Suprapubic skin (tissue), 4 donors: ENCODE data around the gene BRD9. TPM values are rescaled to one million over a fixed set of nuclear protein-coding genes. Genes with fewer than 3 reads are reported as not detected.

ENCODE experiments used
- DNase-seq, 2 donors: peaks; one replicate each; pipeline ENCODE4 v3.0.0-alpha.2; 2019; ENCODE audit warnings: low spot score in 2 of 2
- H3K27ac ChIP-seq: fragments of 200-600 bp; sonication (generic); one replicate; pipeline ENCODE4 v1.5.1; 2019
- H3K27me3 ChIP-seq: fragments of 200-600 bp; sonication (generic); one replicate; pipeline ENCODE4 v1.5.1; 2019
- H3K36me3 ChIP-seq: fragments of 200-600 bp; sonication (generic); one replicate; pipeline ENCODE4 v1.5.1; 2019
- H3K4me1 ChIP-seq: fragments of 200-600 bp; sonication (generic); one replicate; pipeline ENCODE4 v1.5.1; 2019
- H3K4me3 ChIP-seq: fragments of 200-600 bp; sonication (generic); one replicate; pipeline ENCODE4 v1.5.1; 2019; ENCODE audit warnings: mild to moderate bottlenecking
- H3K9me3 ChIP-seq: fragments of 200-600 bp; sonication (generic); one replicate; pipeline ENCODE4 v1.5.1; 2019
- EP300 ChIP-seq: sonication (generic); formaldehyde crosslinking; IDR thresholded peaks from one replicate; pipeline ENCODE4 v1.6.1; 2017; ENCODE audit warnings: antibody characterized with exemption
- POLR2A ChIP-seq, 2 donors: fragments of 450-650 bp; IDR thresholded peaks; one replicate each; pipeline ENCODE4 v1.6.1; 2017; ENCODE audit warnings: antibody characterized with exemption in 2 of 2, mild to moderate bottlenecking in 2 of 2, moderate library complexity in 2 of 2
- POLR2AphosphoS5 ChIP-seq, 3 donors: sonication (generic); formaldehyde crosslinking; IDR thresholded peaks; one replicate each; pipeline ENCODE4 v1.6.1; 2017; ENCODE audit warnings: antibody characterized with exemption in 3 of 3
- WGBS: methylation state at CpG from one replicate; pipeline ENCODE4 v1.1.5; 2018; 5-methylcytosine and 5-hydroxymethylcytosine counted together
- total RNA-seq, 4 donors: library from RNA; depleted of rRNA; stranded (reverse); fragments of >200 nt; gene quantifications; one replicate each; pipeline ENCODE4 v1.1.0, GENCODE V29; 2016
- TF ChIP-seq, protein P1 (sequence below), 2 donors: fragments of 200-600 bp in 1 of 2; fragments of 450-650 bp in 1 of 2; sonication (generic) in 1 of 2; IDR thresholded peaks; one replicate each; pipeline ENCODE4 v1.5.1; 2016 to 2019; ENCODE audit warnings: antibody characterized with exemption in 2 of 2, mild to moderate bottlenecking in 1 of 2, moderate library complexity in 1 of 2

BRD9 gene
- total RNA-seq, 4 donors from 2014 or later = 25.2 to 73.0 (median 38.8) TPM

DNA sequence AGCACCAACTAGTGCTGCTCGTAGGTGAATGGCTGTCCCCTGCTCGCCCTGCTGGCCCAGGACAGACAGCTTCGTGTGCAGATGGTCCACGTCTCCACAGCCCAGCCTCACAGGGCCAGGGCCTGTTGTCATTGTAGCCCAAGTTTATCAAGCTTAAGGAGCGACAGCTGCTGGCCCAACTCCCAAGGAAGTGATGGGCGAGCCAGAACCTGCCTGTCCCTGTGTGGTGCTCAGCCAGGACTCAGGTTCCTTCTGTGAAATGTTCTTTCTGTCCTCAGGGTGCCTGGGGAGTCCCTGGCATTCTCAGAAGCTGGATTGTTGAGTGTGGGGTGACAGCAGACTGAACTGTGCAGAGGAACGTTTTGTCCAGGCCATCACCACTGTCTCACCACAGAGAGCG lies 16.5 kb upstream of the BRD9 start:
- Histone ChIP-seq H3K36me3 (no peaks in the 10 kb centered on the region), H3K4me1 (peaks cover 14% of the 10 kb centered on the region), H3K4me3 (no peak overlapping the region), H3K27me3 (no peaks in the 10 kb centered on the region), H3K27ac (peak overlapping the region; percentile 38), H3K9me3 (no peaks in the 10 kb centered on the region)
- 58% methylated on average over 8 of the region's 8 CpGs for WGBS
- TF ChIP-seq, protein P1, sequence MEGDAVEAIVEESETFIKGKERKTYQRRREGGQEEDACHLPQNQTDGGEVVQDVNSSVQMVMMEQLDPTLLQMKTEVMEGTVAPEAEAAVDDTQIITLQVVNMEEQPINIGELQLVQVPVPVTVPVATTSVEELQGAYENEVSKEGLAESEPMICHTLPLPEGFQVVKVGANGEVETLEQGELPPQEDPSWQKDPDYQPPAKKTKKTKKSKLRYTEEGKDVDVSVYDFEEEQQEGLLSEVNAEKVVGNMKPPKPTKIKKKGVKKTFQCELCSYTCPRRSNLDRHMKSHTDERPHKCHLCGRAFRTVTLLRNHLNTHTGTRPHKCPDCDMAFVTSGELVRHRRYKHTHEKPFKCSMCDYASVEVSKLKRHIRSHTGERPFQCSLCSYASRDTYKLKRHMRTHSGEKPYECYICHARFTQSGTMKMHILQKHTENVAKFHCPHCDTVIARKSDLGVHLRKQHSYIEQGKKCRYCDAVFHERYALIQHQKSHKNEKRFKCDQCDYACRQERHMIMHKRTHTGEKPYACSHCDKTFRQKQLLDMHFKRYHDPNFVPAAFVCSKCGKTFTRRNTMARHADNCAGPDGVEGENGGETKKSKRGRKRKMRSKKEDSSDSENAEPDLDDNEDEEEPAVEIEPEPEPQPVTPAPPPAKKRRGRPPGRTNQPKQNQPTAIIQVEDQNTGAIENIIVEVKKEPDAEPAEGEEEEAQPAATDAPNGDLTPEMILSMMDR (IDR thresholded peaks at IDR 0.05) = no peak
- TF ChIP-seq POLR2AphosphoS5 (IDR thresholded peaks at IDR 0.05) = no peak
- no peak for TF ChIP-seq POLR2A (IDR thresholded peaks at IDR 0.05)
- TF ChIP-seq EP300 = no peak
- no peak for DNase-seq

DNA sequence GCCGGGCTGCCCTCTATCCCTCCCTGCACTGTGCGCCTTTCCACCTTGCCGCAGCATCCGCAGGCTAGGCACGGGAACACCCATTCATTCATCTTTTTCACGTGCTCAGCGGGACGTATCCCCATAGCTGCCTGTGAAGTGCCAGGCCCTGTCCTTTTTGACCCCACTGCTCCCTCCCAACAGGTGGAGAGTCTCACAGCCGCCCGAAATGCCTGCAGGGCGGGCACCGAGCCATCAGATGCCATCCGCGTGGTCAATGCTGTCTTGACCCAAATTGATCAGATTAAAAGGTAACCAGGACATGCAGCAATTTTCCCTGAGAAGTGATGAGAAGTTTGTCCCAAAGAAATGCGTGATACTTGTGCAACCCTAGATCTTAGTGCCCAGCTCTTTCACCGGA lies 15.6 kb upstream of the BRD9 start:
- no peaks in the 10 kb centered on the region for H3K36me3 ChIP-seq
- no peak overlapping the region for H3K27ac ChIP-seq
- no peaks in the 10 kb centered on the region for H3K27me3 ChIP-seq
- H3K4me3 ChIP-seq = no peak overlapping the region
- DNase-seq = no peak
- H3K4me1 ChIP-seq = peaks cover 14% of the 10 kb centered on the region
- H3K9me3 ChIP-seq = no peaks in the 10 kb centered on the region
- 98% methylated on average over 16 of the region's 16 CpGs for WGBS
- TF ChIP-seq POLR2AphosphoS5 (IDR thresholded peaks at IDR 0.05) (no peak), POLR2A (IDR thresholded peaks at IDR 0.05) (no peak), EP300 (no peak)
- TF ChIP-seq, protein P1 (IDR thresholded peaks at IDR 0.05) = no peak

DNA sequence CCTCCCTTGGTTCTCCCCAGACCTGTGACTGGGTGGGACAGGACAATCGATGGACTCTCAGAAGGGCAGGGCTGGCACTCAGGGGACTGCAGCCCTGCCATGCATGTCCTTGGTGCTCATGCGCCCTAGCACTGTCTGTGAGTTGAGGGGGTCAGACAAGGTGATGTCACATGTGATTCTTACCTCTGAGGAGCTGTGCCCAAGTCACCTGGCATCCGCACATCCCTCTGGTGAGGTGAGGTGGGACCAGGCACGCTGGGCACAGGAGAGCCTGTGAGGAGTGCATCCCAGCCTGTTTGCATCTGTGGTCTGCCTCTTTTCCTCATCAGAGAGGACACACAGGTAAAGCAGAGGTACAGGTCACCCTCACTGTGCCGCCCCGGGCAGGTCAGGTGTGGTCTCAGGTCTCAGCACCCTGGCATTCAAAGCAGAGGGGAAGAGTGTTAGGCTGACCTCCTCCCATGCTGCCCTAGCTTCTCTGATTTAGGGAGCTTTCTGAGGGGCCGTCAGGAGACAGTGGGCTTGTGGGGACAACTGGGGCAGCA lies 14.8 kb upstream of the BRD9 start:
- peaks cover 13% of the 10 kb centered on the region for H3K4me1 ChIP-seq
- no peak for DNase-seq
- WGBS = 96% methylated on average over 4 of the region's 7 CpGs
- TF ChIP-seq POLR2AphosphoS5 (IDR thresholded peaks at IDR 0.05) (no peak), EP300 (no peak), POLR2A (IDR thresholded peaks at IDR 0.05) (no peak)
- TF ChIP-seq, protein P1 (IDR thresholded peaks at IDR 0.05) = no peak
- H3K36me3 ChIP-seq = no peaks in the 10 kb centered on the region
- no peaks in the 10 kb centered on the region for H3K27me3 ChIP-seq
- no peaks in the 10 kb centered on the region for H3K9me3 ChIP-seq
- H3K4me3 ChIP-seq = no peak overlapping the region
- no peak overlapping the region for H3K27ac ChIP-seq

DNA sequence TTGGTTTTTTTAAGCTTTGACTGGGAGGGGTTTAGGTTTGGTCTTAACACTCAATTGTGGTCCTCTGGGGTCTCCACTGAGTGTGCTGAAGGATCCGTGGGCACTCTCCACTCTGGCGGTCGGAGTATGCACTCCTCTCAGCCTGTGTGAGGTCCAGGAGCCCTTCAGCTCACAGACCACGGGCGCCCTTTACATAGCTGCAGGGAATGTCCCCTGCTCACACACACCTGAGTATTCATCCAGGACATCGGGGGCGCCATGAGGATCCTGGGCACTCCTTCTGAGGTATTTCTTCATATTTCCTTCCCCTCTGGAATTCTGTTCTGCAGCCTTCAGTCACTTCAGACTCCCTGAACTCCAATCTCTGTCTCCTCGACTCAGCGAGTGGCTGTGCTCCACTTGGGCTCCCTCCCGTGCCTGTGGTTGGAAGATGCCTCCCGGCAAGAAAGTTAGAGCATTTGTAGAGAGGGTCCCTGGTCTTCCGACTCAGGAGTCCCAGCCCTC lies 12.6 kb upstream of the BRD9 start:
- WGBS = 90% methylated on average over 12 of the region's 12 CpGs
- peaks cover 13% of the 10 kb centered on the region for H3K4me1 ChIP-seq
- TF ChIP-seq EP300 (no peak), POLR2A (IDR thresholded peaks at IDR 0.05) (no peak), POLR2AphosphoS5 (IDR thresholded peaks at IDR 0.05) (no peak)
- TF ChIP-seq, protein P1 (IDR thresholded peaks at IDR 0.05) = no peak
- H3K27me3 ChIP-seq = no peaks in the 10 kb centered on the region
- H3K4me3 ChIP-seq = no peak overlapping the region
- no peak for DNase-seq
- no peaks in the 10 kb centered on the region for H3K9me3 ChIP-seq
- H3K36me3 ChIP-seq = no peaks in the 10 kb centered on the region
- no peak overlapping the region for H3K27ac ChIP-seq

DNA sequence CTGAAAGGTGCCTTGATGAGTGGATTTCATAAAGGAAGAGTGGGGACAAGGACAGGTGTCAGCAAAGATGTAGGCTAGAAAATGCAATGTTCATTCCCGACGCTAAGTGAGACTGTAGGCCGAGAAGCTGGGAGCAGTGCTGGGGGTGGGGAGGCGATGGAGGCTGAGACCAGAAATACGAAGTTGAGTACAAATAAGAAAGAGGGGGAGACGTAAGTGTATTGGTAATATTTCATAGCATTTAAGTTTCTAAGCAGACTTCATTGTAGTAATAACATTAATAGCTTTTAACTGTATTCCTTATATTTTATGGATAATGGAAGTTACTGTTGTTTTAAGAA lies 11.1 kb upstream of the BRD9 start:
- 97% methylated on average over 6 of the region's 6 CpGs for WGBS
- TF ChIP-seq EP300 = no peak
- no peak for TF ChIP-seq POLR2A (IDR thresholded peaks at IDR 0.05)
- no peak for TF ChIP-seq POLR2AphosphoS5 (IDR thresholded peaks at IDR 0.05)
- TF ChIP-seq, protein P1 (IDR thresholded peaks at IDR 0.05) = no peak
- H3K4me1 ChIP-seq = peaks cover 3% of the 10 kb centered on the region
- H3K4me3 ChIP-seq = no peak overlapping the region
- no peaks in the 10 kb centered on the region for H3K27me3 ChIP-seq
- no peak for DNase-seq
- no peak overlapping the region for H3K27ac ChIP-seq
- no peaks in the 10 kb centered on the region for H3K36me3 ChIP-seq
- H3K9me3 ChIP-seq = no peaks in the 10 kb centered on the region
